Measurements from ENCODE around the gene BTBD9.
"Not testable (repeated sequence)": the region's sequence is repeated elsewhere in the genome, so short reads cannot be mapped to it uniquely, and the experiment has no call there.

BTBD9 gene

DNA sequence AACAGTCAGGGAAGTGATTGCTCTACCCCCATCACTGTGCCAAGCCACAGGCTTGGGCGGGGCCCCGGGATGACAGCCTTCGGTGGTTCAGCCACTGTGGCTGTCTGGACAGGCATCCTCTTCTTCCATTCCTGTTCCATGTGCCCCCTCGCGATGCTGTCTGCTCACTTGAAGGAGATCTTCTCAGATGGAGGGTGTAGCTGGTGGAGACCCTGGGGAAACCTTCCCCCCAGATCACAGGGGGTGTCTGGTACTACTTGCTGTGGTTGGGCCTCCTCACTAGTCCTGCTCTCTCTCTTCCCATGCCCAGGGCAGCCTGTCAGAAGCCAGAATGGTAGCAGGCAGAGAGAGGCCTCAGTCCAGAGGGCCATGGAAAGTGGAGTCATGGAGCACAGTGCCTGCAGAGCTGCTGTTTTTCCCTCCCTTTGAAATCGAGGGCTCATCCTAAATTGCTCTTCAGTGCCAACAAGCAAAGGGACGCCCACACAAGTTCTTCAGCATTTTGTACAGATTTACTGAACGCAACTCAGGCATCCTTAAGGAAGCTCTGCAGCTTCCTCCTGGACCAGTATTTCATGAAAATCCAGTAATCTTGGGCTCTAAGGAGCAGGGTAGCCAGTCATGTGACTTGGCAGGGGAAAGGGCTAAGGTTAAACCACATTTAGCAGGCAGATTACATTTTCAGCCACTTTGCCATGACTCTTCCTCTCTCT is 493.6 kb downstream of the BTBD9 start:
- no peak for DNase-seq (ENCODE audit: low read depth in 2 of 2)

DNA sequence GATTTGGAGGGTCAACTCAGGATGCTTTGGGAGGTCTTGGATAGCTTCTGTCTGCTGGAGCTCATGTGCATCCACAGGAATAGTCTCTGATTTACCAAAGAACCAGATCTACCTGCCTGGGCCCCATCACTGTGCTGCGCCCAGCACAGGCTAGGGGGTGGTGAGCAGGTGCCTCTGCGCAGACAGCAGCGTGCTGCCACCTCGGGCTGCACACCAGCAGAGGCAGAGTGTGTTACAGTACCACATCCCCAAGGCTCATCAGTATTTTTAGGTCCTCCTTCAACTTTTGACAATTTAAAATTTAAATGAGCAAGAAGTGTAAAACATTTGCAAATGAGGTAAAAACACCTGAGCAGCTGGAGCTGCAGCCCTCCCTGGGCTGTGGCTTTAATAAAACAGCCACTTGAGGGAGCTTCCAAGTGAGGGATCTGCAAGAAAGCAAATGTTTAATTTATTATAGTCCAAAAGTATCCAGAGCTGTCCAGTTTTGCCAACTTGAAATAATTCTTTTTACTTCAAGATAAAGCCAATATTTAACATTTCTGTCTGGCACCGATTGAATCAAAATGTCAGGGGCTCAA is 495.3 kb downstream of the BTBD9 start:
- no peak for DNase-seq (ENCODE audit: low read depth in 2 of 2)

DNA sequence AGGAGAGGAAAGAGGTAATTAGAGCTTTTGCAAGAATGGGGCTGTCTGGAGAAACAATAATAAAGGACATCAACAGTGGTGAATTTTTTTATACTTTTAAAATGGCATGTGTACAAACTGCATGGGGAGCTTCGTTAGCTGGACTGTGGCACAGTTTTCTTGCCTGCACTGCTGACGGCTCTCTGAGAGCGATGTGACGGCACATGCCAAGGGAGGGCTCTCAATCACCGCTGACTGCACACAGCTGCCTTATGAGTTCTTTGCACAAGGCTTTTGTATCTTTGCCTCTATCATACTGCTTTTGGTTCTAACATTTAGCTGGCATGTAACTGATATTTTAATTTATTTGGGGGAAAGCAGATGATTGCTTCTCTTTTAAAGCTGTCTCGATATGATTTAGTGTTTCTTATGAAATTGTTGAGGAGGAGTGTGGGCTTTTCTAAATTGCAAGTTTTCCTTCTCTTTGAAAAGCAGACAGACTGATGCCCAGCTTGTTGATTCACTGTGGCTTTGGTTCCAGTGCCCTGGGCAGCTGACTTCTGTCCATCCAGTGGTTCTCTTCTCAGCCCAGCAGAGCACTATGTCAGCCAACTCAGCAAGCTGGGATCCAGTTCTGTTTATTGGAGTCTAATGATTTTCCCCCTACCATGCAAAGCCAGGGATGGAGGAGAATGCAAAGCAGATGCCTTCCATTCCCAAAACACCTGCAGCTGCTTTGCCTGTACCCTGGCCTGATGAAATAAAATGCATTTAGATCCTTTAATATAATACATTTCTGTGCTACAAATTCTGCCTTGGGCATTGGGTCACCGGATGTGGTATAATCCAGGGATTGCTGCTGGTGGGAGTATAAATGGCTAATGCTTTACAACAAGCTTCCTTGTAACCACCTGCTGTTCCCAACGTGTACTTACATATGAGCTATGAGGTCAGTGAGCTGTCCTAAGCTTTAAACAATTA is 496.3 kb downstream of the BTBD9 start:
- DNase-seq (ENCODE audit: low read depth in 2 of 2) = no peak

DNA sequence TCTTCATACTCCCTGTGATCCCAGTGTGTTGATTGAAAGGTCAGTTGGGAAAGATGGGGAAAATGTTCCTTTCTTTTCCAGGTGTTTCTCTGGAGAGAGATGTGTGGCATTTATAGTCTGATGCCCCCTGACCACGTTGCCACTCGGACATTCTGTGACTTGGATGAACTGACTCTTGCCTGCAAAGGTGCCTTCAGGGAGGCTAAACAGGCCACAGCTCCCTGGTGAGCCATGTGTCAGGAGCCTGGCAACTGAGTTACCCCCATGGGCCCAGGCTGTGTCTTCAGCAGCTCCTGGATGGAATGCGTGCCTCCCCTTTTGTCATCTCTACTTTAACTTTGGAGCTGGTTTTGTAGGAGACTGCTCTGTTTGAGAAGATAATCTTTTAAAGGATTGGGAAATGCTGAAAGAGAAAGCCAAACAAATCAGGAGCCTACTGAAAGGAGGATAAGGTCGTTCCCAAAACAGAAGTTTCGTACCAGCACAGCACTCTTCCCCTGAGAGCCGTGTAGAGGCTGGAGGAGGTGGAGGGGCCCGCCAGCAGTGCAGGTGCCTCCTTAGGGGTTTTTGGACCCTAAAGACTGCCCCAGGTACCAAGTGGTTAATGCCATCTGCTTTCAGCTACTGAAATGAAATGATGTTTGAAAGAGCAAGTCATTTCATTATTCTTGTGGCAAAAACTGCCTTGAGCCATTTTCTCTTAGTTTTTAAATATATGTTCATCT is 497.4 kb downstream of the BTBD9 start:
- DNase-seq (ENCODE audit: low read depth in 2 of 2) = no peak

DNA sequence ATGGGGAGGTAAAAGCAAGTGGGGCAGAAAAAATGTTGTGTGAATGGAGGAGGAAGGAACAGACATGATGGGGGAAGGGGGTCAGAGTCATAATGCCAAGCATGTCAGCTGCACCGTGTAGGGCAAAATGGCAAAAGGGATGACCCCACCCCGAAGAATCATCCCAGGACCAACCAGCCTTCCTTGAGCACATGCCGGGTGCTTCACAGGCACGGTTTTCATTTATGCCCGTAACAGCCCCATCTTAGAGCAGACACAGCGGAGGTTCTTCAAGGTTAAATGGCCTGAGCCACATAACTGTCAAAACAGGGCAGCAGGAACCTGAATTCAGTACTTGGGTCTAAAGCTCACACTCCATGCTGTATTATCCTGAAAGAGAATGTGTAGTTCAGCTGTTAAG is 498.0 kb downstream of the BTBD9 start:
- no peak for DNase-seq (ENCODE audit: low read depth in 2 of 2)

DNA sequence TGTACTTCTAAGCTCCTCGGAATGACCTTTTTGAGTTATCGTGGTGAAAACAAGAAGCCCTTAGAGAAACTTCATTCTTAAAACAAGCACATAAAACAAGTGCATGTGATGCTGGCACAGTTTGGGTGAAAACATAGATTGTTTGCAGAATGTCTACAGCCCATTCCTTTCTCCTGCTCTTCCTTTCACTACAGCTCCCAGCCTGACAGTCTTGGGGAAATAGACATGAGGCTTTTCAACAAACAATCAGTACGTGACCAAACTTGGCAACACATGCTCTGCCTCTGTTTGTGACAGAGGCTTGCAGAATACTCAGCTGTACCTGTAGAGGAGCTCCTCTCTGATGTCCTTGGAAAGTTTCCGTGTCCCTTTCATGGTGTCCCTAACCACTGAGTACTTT is 498.6 kb downstream of the BTBD9 start:
- no peak for DNase-seq (ENCODE audit: low read depth in 2 of 2)

DNA sequence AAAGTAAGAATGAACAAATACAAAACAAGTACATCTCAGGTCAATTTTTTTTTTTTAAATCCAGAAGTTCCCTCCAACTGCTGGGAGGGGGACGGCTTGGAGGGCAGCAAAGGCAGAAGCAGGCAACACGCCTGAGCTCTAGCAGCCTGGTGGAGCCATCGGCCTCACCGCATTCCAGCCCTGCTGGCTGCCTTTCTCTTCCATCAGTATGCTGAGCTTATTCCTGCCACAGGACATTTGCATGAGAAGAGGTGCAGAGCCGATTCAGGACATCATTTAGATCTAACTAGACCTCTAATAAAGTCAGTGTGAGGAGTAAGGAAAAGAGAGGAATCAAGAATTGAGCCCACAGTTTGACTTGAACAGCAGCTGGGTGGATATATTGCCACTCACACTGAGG is 501.4 kb downstream of the BTBD9 start:
- no peak for DNase-seq (ENCODE audit: low read depth in 2 of 2)

DNA sequence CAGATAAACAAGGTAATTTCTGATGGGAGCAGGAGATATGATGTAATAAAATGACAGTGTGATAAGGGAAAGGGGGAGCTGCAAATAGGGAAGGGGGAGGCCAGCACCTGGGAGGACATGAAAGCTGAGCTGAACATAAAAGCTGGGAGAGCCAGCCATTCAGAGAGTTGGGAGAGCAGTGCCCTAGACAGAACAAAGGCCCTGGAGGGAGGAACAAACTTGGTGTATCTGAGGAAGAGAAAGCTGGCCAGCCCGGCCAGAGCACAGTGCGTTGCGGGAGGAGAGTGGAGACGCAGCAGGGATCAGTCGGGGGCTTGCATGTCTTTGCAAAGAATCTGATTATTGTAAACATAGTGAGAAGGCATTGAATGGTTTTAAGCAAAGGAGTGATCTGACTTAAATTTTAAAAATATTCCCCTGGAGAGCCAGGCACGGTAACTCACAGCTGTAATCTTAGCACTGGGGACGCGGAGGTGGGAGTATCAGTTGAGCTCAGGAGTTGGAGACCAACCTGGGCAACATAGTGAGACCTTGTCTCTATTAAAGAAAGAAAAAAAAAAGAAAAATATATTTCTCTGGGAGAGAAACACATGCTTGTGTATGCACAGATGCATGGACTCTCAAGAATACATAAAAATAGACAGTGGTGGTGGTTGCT is 502.0 kb downstream of the BTBD9 start:
- no peak for DNase-seq (ENCODE audit: low read depth in 2 of 2)

DNA sequence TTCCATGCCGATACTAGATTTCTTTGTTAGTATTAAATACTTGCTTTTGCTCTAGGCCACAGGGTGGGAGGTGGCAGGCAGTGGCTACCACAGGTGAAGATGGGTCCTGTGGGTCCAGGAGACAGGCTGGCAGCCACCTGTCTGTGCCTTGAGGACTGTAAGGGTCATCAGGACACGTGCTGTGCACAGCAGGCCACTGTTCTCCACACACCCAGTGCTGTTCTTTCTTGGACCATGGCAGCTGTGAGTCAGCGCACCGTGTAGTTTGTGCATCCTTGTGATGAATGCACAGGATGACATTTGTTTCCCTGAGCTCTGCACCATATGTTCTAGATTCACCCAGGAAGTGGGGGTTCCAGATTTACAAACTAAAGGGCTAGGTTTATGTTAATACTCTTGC is 503.2 kb downstream of the BTBD9 start:
- DNase-seq (ENCODE audit: low read depth in 2 of 2) = no peak

DNA sequence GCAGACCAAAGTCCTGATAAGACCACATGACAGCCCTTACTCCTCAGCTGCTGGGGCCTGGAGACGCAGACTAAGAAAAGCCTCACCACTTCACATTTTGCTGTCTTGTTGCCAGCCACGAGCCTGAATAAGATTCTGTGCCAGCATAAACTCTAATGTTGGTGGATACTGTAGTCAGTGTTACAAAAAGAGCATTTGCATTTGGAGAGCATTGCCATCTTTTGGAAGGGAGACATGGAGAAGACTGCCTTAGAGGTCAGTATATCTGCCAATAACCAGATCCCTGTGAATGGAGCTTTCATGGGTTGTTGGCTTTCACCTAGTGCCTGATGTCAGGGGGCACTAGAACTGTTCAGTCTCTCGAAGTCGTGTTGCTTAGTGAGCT is 505.0 kb downstream of the BTBD9 start:
- no peak for DNase-seq (ENCODE audit: low read depth in 2 of 2)

DNA sequence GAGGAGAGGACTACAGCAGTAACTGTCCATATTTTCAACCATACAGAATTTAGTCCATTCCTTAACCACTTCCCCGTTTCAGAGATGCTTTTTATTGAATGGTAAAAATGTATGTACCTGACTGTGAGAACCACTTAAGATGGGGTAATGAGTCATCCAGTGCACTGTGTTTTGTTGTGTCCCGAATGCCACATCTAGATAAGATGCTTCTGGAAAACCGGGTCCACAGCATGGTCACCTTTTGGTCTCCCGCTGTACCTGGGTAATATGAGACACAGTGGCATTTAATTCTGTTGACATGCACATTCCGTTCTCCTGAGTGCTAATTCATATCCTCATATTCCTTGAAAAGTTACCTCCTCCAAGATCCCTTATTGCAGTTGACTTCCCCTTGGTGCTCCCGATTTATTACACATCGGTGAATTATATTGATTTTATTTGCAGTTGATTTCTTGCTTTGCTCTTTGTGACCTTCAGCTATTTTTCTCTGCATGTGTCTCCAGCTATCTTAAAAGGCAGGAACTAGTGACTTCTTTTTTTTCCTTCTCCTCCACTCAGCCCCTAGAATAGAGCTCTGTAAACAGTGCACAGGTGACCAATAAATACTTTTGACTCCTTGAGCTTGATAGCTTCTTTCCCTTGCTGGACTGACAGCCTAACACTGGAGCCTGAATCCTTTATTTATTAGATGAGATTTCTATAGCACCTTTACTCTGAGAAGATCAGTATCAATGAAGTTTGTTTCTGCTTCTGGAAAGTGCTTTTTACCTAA is 505.6 kb downstream of the BTBD9 start:
- DNase-seq (ENCODE audit: low read depth in 2 of 2) = no peak

DNA sequence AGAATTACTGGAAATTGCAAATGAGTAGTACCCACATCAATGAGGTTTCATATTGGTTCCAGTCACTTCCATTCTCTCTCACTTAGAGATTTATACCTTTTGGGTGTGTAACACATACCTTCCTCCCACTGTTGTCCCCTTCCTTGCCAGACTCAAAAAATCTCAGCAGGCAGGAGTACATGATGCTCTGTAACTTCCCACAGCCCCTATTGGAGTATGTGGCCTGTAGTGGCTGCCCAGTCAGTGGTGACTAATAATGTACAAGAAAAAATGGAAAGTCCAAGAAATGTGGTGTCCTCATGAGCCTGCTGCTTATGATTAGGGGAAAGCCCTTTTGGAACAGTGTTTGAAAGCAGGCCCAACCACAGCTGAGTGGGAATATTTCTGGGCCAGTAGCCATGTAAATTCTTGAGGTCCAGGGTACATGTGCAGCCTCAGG is 508.2 kb downstream of the BTBD9 start:
- DNase-seq (ENCODE audit: low read depth in 2 of 2) = no peak

DNA sequence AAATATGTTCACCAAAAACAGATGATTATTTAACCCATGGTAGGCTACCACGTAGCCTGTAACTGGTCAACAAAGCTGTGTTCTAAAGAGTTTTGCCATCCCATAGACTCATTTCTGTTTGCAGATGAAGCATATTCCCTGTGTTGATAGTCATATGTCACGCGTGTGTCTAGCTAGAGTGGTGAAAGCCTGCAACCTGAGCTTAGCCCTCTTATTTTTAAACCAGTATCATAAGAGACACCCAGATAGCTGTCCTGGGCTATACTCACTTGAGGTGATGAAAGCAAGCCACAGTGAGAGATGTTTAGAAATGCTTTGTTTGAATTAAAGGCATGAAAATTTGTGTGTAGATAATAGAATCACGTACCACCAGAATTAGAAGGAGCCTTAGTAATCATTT is 512.4 kb downstream of the BTBD9 start:
- no peak for DNase-seq (ENCODE audit: low read depth in 2 of 2)

DNA sequence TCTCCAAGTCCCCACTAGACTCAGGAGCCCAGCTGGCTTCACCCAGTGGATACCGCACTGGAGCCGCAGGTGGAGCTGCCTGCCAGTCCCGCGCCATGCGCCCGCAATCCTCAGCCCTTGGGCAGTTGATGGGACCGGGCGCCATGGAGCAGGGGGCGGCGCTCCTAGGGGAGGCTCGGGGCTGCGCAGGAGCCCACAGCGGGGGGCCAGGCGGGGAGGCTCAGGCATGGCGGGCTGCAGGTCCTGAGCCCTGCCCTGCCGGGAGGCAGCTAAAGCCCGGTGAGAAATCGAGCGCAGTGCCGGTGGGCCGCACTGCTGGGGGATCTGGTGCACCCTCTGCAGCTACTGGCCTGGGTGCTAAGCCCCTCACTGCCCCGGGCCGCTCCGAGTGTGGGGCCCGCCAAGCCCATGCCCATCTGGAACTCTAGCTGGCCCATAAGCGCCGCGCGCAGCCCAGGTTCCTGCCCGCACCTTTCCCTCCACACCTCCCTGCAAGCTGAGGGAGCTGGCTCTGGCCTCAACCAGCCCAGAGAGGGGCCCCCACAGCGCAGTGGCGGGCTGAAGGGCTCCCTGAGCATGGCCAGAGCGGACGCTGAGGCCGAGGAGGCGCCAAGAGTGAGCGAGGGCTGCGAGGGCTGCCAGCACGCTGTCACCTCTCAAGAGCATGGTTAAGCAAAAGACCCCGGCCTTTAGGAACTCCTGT is 515.4 kb downstream of the BTBD9 start:
- DNase-seq (ENCODE audit: low read depth in 2 of 2) = not testable (repeated sequence)

DNA sequence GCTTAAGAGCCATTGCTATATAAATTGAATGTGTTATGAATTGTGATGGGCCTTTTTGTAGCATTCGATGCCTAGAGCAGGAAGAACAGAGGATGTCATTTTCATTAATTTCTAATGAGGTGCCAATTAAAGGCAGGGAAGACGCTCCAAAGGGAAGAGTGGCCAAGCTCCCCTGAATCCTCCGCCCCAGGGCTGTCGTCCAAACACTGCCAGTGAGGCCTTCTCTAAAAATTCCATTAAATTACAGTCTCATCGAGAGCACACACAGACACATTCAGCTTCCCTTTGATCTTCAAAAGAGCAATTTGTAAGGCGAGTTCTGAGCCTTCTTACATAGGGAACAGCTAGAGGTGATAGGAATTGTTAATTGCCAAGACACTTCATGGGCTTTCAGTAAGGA is 520.2 kb downstream of the BTBD9 start:
- DNase-seq (ENCODE audit: low read depth in 2 of 2) = no peak

DNA sequence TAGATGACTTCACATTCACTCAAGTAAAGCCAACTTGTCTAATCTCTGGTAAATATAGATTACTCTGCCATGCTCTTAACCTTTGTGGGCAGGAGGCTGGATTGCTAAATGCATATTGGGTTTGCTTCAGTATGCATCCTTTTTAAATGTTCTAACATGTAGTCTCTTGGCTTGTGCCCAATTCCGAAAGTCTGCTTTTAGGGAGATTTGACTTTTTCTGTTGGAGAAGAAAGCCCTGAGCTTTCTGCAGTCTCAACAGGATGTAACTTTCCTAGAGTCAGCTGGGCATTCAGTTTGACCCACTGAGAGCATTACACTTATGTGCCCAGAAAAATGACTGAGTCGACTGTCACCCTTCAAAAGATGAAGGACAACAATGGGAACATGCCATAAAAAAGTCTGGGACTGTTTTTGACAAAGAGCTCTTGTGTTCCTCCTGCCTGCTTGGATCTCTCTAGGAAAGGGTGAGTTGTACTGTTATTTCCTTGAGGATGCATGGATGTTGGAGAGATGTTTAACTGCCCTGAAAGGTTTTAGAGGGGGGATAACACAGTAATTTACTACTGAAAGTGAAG is 520.9 kb downstream of the BTBD9 start:
- no peak for DNase-seq (ENCODE audit: low read depth in 2 of 2)

Data from stimulated activated CD8-positive, alpha-beta memory T cell treated with anti-CD3 and anti-CD28 coated beads, Interleukin-2, amount 100 ng/mL, for 1 hour (primary cell).